GM12872 (cell line): ENCODE data around the gene CTNNA2.
A peak's percentile ranks its signal among the peaks of the same experiment; 100 is the strongest.

Source experiments
- CTCF ChIP-seq: IDR thresholded peaks from 3 replicates; pipeline ENCODE4 v1.5.1; 2011; ENCODE audit warnings: low read depth, mild to moderate bottlenecking, low read length, moderate library complexity; ENCODE audit not compliant: insufficient read depth

CTNNA2 gene

DNA sequence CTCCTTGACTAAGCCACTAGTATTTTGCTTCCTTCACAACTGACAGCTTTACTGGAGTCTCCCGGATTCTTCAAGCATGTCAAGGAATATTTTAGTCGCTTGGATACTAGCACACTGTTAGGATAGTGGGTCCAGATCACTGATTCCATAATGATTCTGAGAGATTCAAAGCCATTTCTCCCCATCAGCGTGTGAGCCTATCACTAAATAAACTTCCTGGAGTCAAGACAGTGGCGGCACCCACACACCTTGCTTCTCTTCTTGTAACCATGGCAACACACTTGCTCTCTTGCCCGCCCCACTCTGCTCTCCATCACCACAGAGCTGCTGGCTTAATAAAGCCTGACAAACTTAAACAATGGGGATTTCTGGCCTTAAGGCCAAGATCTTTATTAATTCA, 546.6 kb downstream of the CTNNA2 start:
- no peak for TF ChIP-seq CTCF

DNA sequence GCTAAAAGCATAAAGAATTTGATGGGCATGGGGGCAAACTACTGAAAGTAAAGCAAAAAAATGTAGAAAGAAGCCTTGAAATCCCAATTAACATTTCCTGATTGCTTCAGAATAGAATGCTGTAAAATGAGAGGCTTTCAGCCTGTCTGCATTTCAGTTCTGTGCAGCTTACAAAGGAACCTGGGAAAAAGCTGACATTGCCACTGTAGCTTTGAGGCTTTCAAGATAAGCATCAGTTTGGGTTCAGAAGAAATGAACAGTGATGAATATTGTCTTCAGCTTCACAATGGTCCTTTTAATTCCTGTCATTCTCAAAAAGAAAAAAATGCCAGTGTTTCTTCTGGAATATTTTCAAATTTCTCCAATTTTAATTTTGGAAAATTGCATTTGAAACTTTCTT, 549.0 kb downstream of the CTNNA2 start:
- no peak for TF ChIP-seq CTCF

- no peak for TF ChIP-seq CTCF
These were observed 549.4 kb downstream of the CTNNA2 start for GRCh38 chr2:80062298-80062697.

- TF ChIP-seq CTCF = no peak
These were observed 555.3 kb downstream of the CTNNA2 start for GRCh38 chr2:80068038-80068731.

DNA sequence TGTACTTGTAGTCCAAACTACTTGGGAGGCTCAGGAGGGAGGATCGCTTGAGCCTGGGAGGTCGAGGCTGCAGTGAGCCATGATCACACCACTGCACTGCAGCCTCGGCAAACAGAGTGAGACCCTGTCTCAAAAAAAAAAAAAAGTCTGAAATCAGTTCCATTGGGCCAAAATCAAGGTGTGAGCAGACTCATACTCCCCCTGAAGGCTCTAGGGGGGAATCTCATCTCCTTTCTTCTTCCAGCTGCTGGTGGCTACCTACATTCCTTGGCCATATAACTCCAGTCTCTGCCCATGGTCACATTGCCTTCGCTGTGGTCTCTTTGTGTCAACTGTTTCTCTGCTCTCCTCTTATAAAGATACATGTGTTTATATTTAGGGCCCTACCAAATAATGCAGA, 557.7 kb downstream of the CTNNA2 start:
- TF ChIP-seq CTCF = no peak

GRCh38 chr2:80071941-80072340, 559.1 kb downstream of the CTNNA2 start:
- no peak for TF ChIP-seq CTCF

DNA sequence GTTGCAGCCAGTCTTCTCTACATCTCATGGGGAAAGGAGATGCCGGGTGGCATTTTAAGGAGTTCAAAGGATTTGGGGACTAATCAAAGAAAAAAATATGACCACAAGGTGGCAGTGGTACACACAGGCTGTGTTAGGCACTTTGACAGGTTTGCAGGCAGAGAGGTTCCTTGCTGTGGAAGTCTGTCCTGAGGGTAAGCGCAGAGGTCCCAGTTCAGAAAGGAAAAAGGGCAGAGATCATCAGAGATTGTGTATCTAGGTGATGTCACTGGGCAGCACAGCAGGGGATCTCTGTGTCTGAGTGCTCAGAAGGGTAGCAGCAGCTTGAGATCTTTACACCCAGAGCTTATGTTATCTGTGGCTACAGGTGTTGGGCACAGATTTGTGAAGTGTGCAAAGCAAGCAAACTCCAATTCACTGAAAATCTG, 560.3 kb downstream of the CTNNA2 start:
- peak; percentile 64 for TF ChIP-seq CTCF
